Keratinocyte (primary cell): Measurements from ENCODE around the gene UGCG.

Experiments used
- EZH2 ChIP-seq: IDR thresholded peaks from one replicate; pipeline ENCODE4 v1.6.1; 2012; ENCODE audit warnings: inconsistent platforms, mild to moderate bottlenecking, low read length, moderate library complexity
- TF ChIP-seq, protein P1 (sequence below), 3 experiments: IDR thresholded peaks in 1 of 3; conservative IDR thresholded peaks in 1 of 3; optimal IDR thresholded peaks in 1 of 3; 2 replicates in 2 of 3; 3 replicates in 1 of 3; pipeline versions ENCODE3 to v1.5.1; 2011; ENCODE audit warnings: low read length in 3 of 3, mild to moderate bottlenecking in 3 of 3, moderate library complexity in 2 of 3, control low read depth in 1 of 3, inconsistent platforms in 1 of 3; ENCODE audit not compliant: insufficient read depth in 2 of 3; ENCODE audit errors: extremely low read depth in 1 of 3

DNA sequence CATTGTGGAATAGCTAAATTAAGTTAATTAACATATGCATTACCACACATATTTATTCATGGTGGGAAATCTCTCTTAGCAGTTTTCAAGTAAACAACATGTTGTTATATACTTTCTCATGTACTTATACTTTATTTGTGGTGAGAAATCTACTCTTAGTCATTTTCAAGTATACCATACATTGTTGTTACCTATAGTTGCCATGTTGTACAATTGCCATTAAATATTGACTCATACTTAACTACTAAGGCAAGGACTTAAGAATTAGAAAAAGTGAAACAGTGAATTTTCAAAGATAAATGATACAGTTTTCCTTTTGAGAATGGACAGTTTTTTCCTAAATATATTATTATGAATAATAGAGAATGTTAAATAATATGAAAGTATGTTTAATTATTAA, 27.7 kb downstream of the UGCG start:
- TF ChIP-seq, protein P1, sequence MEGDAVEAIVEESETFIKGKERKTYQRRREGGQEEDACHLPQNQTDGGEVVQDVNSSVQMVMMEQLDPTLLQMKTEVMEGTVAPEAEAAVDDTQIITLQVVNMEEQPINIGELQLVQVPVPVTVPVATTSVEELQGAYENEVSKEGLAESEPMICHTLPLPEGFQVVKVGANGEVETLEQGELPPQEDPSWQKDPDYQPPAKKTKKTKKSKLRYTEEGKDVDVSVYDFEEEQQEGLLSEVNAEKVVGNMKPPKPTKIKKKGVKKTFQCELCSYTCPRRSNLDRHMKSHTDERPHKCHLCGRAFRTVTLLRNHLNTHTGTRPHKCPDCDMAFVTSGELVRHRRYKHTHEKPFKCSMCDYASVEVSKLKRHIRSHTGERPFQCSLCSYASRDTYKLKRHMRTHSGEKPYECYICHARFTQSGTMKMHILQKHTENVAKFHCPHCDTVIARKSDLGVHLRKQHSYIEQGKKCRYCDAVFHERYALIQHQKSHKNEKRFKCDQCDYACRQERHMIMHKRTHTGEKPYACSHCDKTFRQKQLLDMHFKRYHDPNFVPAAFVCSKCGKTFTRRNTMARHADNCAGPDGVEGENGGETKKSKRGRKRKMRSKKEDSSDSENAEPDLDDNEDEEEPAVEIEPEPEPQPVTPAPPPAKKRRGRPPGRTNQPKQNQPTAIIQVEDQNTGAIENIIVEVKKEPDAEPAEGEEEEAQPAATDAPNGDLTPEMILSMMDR (optimal IDR thresholded peaks at IDR 0.05 in 1 of 3, IDR thresholded peaks at IDR 0.05 in 1 of 3, conservative IDR thresholded peaks at IDR 0.05 in 1 of 3; ENCODE audit: extremely low read depth in 1 of 3, insufficient read depth in 2 of 3, low read length in 3 of 3): no peak
- TF ChIP-seq EZH2: no peak
